NCI-H82 (cell line): ENCODE measurements around the gene CASP4.
A peak's percentile ranks its signal among the peaks of the same experiment; 100 is the strongest.
"Not testable (repeated sequence)": the region's sequence is repeated elsewhere in the genome, so short reads cannot be mapped to it uniquely, and the experiment has no call there.

Experiments
- DNase-seq: peaks from one replicate; lab custom pipeline; 2025; lab: John Stamatoyannopoulos, UW

Gene CASP4

DNA sequence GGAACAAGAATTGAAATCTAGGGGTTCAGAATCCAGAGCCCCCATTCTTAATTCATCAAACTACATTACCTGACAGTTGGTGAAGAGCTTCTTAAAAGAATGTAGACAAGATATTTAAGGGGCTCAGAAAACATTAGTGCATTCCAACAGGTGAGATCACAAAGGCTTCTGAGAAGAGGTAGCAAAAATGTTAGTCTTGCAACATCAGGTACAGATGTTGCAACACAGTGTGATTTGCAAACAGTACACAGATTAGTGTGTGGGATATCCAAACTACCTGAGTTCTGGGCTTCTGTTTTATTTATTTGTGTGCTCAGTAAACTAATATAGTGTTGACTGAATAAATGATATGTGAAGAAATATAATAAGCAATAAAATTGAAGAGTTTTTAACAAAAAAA, 11.8 kb downstream of the CASP4 start:
- no peak for DNase-seq

DNA sequence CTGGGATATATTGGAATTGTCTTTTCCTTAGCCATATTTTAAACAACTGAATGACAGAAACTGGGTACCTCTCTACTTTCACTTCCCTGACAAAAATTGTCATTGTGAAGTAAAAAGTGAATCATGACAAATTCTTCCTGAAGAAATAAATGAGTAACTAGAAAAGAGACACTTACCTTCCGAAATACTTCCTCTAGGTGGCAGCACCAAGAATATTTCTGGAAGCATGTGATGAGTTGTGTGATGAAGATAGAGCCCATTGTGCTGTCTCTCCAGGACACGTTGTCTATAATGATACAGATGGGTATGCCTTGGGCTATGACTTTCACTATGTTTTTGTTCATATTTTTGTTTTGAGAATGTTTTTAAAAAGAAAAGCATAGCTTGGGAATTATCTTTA, 21.5 kb downstream of the CASP4 start:
- peak; percentile 45 for DNase-seq

DNA sequence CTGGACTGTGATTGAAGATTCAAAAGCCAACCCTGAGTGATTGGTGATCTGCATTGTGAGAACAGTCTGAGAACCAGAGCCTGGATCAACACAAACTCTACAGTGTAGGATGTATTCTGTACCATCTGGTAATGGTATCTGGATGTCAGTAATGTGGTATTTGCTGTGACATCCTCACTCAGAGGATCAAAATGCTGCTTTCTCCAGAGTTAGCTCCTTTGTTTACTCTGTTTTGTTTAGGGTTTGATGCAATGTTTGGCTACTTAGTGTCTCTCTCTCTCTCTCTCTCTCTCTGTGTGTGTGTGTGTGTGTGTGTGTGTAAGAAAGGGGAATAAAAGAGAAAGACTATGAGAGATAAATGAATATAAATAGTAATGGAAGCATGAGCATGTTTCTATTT, 24.3 kb downstream of the CASP4 start:
- DNase-seq = no peak

DNA sequence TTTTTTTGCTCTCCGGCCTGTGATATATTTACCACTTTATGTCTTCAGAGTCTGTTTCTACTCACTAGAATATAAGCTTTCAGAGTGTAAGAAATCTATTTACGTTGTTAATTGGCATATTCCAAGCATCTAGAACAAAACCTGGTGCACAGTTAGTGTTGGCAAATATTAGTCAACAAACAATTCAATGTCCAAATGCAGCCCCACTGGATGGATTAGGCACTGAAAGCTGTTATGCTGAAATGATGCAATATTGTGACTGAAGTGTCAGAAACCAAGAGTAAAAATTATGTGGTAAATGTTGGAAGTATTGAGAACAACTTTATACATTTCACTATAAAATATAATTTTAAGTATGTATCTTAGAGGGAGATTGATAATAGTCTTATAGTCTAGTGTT, 24.8 kb downstream of the CASP4 start:
- DNase-seq = no peak

DNA sequence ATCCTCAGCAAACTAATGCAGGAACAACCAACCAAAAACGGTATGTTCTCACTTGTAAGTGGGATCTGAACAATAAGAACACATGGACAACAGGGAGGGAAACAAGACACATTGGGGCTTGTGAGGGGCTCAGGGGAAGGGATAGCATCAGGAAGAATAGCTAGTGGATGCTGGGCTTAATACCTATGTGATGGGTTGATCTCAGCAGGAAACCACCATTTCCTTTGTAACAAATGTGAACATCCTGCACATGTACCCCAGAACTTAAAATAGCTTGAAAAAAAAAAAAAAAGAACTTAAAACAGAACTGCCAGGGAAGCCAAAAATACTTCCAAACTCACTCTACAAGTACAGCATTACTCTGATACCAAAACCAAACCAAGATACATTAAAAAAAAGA, 33.8 kb downstream of the CASP4 start:
- DNase-seq = no peak

DNA sequence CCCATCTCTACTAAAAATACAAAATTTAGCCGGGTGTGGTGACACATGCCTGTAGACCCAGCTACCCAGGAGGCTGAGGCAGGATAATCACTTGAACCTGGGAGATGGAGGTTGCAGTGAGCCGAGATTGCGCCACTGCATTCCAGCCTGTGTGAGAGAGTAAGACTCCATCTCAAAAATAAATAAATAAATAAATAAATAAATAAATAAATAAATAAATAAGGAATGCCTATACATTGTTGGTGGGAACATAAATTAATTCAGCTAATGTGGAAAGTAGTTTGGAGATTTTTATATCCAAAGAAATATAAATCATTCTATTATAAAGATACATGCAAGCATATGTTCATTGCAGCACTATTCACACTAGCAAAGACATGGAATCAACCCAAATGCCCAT, 34.3 kb downstream of the CASP4 start:
- DNase-seq = not testable (repeated sequence)

DNA sequence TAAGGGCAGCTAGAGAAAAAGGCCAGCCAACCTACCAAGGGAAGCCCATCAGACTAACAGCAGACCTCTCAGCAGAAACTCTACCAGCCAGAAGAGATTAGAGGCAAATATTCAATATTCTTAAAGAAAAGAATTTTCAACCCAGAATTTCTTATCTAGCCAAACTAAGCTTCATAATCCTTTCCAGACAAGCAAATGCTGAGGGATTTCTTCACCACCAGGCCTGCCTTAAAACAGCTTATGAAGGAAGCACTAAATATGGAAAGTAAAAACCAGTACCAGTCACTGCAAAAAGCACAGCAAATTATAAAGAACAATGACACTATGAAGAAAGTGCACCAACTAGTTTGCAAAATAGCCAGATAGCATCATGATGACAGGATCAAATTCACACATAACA, 39.6 kb downstream of the CASP4 start:
- DNase-seq = no peak

DNA sequence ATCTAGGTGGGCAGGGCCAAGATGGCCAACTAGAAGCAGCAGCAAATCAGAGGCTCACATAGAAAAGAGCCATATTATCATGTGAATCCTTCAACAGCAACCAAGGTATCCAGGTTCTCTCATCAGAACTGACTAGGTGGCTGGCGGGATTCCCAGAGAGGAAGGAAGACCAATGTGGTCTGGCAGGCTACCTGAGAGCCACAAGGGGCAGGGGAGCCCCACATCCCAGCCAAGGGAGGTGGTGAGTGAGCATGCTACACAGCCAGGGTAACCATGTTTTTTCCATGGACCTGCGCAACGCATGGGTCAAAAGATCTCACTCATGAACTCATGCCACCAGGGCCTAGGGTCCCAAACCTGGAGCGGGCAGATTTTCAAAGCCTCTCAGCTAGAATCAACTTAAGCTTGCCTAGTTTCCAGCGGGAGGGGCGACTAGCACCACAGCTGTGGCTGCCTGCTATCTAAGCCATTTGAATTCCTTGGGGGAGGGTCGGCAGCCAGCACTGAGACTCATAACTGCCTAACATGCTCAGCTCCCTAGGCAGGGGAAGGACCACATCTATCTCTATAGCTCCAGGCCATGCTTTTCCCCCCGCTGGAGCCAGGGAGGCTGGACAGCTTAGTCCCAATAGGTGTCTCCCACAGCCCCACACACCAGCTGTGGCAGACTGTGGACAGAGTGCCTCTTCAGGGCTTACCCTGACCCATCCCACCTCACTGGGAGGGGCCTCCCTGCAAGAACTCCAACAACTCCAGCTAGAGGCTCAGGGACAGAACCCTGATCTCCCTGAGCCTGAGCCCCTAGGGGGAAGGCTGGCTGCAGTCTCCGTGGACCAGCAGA, 41.4 kb downstream of the CASP4 start:
- DNase-seq = no peak

DNA sequence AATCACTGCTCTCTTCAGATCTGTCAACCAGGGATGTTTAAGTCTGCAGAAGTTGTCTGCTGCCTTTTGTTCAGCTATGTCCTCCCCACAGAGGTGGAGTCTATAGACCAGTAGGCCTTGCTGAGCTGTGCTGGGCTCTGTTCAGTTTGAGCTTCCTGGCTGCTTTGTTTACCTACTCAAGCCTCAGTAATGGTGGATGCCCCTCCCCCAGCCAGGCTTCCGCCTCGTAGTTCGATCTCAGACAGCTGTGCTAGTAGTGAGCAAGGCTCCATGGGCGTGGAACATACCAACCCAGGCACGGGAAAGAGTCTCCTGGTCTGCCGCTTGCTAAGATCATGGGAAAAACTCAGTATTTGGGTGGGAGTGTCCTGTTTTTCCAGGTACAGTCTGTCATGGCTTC, 42.5 kb downstream of the CASP4 start:
- no peak for DNase-seq

DNA sequence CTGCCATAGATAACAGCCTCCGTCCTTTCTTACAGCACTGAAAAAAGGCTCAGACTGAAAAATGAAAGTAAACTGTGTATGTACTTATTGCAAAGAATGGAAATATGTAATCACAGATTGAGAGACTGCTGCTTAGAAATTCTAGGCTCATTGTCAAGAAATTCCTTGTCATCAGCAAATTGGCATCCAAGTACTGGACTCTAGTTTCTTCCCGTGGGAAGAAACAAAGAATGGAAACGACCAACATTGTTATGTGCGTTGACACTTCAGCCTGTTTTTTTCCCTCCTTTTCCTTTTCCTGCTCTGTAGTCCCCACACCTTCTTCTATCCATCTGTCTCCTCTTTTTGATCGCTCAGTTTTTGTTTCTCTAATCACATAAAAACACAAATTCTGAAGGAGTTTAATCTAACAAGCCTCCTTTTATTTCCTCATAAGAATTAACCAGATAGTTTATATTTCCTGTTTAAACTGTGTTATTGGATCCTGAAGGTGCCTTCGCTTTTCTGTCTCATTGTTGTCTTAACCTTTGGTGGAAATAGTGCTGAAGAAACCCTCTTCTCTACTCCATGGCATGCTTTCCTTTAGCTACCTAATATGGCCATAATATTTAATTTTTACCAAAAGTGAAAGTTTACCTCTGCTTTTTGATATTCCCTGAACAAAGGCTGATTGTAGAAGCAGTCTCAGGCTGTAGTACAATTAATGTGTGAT, 50.1 kb downstream of the CASP4 start:
- no peak for DNase-seq

DNA sequence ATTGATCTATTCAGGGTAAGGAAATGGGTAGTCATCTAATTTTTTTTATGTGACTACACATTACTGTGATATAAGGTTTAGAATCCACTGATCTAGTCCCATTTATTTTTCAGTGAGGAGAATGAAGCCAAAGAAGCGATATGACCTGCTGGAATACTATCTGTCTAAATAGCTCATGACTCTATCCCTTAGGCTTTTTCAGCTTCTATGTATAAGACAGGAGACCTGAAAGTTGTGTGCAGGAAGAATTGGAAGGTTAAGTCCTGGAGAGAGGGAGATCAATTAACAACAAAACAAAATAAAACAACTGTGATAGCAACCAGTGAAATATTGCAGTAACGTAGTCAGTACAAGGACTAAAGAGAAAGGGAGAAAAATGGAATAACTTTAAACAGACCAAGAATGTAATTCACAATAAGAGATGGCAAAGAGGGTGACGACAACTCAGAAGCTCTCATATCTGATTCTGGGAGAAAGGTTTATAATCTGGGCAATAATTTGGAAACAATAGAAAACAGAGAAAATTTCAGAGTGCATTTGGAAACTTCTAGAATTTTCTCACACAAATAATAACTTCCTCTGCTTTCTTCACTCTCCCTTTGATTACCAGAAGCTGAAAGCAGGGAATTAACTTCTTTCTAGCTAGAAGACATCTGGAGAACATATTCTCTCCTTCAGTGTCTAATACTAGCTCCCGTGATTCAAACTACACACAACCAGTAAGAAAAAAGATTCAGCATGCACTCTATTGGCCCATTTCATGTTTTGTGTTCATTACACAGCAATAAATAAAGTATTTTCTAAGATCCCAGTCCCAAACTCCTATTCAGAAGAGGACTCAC, 50.9 kb downstream of the CASP4 start:
- DNase-seq = no peak

DNA sequence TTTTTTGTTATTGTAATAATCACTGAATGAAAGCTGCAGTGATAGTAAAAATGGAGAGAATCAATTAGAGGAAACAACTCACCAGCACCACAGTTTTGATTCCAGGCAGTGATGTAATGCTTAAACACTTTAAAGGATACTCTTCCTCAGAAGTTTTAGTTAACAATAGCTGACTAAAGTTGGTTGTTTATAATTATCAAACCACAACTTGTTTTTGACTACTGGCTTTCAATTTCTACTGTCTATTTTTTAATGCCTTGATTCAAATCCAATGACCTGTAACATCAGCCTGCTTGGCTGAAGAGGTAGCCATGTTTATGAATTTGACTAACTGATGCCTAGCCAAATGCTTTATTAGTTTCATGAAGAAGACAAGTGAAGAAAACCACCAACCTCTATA, 51.9 kb downstream of the CASP4 start:
- no peak for DNase-seq

DNA sequence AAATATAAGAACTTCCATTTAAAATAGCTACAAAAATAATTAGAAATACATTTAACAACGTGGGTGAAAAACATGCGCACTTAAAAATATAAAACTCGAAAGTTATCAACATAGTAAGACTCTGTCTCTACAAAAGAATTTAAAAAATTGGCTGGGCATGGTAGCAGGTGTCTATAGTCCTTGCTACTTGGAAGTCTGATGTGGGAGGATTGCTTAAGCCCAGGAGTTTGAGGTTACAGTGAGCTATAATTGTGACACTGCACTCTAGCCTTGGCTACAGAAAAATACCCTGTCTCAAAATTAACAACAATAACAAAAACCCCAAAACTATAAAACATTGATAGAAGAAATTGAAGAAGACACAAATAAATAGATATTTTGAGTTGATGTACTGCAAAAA, 56.3 kb downstream of the CASP4 start:
- no peak for DNase-seq

DNA sequence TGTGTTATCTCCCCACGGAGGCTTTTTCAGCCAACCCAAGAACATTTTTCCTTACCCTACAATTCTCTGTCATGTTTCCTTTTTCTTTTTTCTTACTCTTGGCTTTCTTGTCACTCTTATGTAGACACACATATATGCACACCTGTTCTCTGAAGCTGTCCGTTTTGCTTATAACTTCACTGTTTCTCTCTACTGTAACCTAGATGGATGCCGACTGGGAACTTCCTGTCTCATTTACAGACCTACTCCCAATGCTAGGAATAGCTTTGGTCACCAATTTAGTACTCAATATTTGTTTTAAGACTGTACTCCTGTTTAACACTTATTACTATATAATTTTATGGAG, 60.2 kb downstream of the CASP4 start:
- DNase-seq = no peak

DNA sequence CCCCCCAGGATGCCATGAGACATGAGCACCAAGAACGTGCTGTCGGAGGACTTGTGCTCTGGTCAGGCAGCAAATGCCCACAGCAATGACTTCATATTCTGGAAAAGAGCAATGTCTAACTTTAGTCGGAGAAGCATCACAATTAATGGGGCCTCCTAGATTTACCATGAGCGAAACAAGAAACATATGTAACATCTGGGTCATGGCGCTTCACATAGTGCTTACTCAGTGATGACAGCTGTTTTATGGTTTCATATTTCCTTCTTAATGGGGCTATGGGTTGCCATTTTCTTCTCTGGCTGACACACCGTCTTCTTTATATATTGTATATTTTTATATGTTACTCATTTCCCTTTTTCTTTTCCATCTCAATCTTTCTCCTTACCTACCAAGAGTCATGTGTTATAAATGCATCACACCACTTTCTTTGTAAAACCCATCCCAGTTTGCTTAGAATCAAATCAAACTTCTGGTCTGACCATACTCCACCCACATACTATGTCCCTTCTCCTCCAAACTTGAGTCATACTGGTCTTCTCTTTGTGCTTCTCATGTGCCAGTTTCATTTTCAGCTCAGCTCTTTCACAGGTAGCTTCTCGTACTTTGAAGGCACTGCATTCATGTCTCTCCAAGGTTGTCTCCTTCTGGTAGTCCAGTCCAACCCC, 60.7 kb downstream of the CASP4 start:
- no peak for DNase-seq

DNA sequence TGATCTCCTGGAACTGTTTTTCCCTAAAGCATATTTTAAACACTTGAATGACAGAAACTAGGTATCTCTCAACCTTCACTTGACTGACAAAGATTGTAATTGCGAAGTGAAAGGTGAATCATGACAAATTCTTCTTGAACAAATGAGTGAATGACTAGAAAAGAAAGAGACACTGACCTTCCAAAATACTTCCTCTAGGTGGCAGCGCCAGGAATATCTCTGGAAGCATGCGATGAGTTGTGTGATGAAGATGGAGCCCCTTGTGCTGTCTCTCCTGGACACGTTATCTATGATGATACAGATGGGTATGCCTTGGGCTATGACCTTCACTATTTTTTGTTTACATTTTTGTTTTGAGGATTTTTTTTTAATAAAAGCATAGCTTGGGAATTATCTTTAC, 63.1 kb downstream of the CASP4 start:
- DNase-seq = no peak

DNA sequence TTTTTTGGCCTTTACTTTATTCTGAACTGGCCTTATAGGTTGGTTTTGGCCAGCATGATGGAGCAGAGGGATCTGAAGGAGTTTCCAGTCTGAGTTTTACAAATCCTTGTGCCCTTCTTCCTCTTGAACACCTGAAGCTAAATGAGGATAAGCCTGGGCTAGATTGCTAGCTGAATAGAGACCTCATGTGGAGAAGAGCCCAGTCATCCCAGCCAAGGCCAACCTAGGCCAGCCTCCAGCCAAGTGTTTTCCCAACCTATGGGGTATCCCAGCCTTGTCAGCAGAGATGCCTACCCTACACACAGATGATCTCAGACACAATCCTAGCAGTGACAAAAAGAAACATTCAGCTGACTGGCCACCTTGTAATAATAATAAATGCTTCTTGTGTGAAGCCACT, 69.1 kb downstream of the CASP4 start:
- DNase-seq = no peak

DNA sequence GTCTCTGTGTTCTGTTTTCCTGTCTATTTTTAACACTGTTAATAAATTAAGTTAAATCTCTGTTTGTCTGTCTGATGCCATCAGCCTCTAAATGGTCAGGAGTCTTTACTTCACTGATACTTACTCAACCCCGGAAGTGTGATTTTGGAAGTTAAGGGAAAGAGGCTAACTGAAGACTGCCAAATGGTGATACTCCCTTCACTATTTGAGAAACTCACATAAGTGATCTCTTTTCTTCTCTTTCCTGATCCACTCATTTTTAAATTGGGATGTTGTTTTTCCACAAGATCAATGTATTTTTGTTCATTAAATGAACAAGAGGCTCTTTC, 69.7 kb downstream of the CASP4 start:
- no peak for DNase-seq

DNA sequence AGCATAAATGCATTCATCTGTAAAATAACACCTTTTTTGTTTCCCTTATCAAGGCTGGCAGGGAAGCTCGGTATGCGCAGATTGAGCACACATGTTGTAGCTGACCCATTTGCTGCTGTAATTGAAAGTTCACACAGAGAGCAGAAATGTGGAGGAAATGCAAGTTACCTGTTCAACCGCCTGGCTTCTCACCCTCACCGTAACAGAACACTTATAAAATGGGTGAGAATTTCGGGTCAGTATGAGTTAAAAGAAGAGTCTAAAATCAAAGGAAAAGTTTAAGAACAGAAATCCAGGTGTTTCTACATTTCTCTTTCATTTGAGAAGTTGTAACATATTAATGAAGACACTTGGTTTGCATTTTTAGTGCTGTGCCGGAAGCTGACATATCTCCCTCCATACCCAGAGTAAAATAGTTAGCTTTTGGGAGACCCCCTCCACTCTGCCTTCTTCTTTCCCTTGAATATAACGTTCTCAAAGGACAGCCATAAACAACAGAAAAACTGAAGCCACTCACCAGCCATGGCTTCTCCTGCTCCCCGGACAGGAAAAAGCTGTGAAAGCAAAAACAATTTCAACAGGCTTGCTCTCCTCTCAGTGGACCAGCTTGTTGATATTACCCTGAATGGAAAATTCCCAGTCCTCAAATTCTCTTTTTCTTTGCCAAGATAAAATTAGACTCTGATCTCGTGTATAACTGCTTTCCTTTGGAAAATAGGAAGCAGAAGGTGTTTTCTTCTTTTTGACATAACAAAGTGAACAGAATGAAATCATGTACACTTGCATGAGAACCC, 70.3 kb downstream of the CASP4 start, which contains the start of gene CASP12:
Gene CASP12 (minus strand): TSS at position 570 of the 794 bp plus-strand sequence.
- DNase-seq = no peak

DNA sequence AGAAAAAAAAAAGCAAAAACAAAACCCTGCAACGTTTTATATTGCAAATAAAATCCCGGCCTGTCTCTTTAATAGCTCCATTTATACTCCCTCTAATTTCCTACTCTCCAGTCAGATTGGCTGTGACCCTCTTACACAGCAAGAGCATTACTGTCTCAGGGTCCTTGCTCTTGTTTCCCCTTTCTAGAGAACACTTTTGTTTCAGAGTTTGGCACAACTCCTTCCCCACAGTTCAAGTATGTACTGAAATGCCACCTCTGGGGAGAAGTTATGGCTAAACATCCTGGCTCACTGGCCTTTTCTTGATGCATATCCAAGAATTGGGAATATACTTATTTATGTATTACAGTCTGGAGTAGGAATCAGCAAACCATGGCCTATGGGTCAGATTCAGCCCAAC, 72.7 kb downstream of the CASP4 start:
- DNase-seq = no peak

DNA sequence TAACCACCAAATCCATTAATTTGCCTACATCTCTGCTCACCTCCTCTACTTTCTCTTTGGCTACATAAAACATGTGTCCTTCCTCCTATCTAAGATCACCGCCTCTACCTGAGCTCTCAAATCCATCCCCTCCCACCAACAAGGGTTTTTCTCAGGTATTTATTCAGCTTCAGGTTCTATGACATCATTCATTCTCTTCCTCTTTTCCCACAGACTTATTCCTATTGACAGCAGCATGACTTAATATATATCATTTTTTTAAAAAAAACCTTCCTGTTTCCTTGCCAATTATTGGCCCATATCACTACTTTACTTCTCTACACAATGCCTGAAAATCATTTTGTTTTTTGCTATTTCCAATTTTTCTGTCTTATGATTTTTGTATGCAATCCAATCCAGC, 74.5 kb downstream of the CASP4 start:
- no peak for DNase-seq
